Gastrocnemius medialis (tissue), 4 donors: ENCODE results near the gene USH2A. TPM values are rescaled to one million over a fixed set of nuclear protein-coding genes. Genes with fewer than 3 reads are reported as not detected.

Experiments used
- ATAC-seq, 2 donors: fragments of 150-250 bp; one replicate each; pipeline ENCODE4 v1.9.1; 2016
- DNase-seq, 2 donors: peaks; one replicate each; pipeline ENCODE4 v3.0.0-alpha.2; 2019
- H3K27ac ChIP-seq, 4 donors: fragments of 200-600 bp; sonication (generic); 1 replicate in 1 of 4; 2 replicates in 3 of 4; pipeline ENCODE4 v1.5.1; 2016 to 2018; ENCODE audit warnings: mild to moderate bottlenecking in 2 of 4, moderate library complexity in 1 of 4
- H3K27me3 ChIP-seq, 3 donors: fragments of 200-600 bp; sonication (generic) in 2 of 3; 1 replicate in 1 of 3; 2 replicates in 2 of 3; pipeline versions ENCODE4 v1.5.1 to v1.6.0; 2016 to 2019; ENCODE audit warnings: mild to moderate bottlenecking in 1 of 3, moderate library complexity in 1 of 3
- H3K36me3 ChIP-seq, 2 donors: fragments of 200-600 bp; sonication (generic) in 1 of 2; one replicate each; pipeline ENCODE4 v1.5.1; 2017 to 2018
- H3K4me1 ChIP-seq, 2 donors: fragments of 200-600 bp; sonication (generic) in 1 of 2; one replicate each; pipeline ENCODE4 v1.5.1; 2016 to 2017; ENCODE audit warnings: mild to moderate bottlenecking in 2 of 2
- H3K4me3 ChIP-seq, 4 donors: fragments of 200-600 bp; sonication (generic) in 3 of 4; 1 replicate in 1 of 4; 2 replicates in 3 of 4; pipeline ENCODE4 v1.5.1; 2016 to 2019; ENCODE audit warnings: mild to moderate bottlenecking in 2 of 4
- H3K9me3 ChIP-seq, 3 donors: fragments of 200-600 bp; sonication (generic) in 2 of 3; 1 replicate in 1 of 3; 2 replicates in 2 of 3; pipeline ENCODE4 v1.5.1; 2016 to 2019
- POLR2A ChIP-seq, 2 donors: fragments of 450-650 bp; IDR thresholded peaks; one replicate each; pipeline ENCODE4 v1.6.1; 2017; ENCODE audit warnings: antibody characterized with exemption in 2 of 2, mild to moderate bottlenecking in 2 of 2, moderate library complexity in 2 of 2
- in situ Hi-C, 4 donors: fragments of 200-750 bp; cut with MboI; loops; one replicate each; pipeline versions ENCODE4 v1.15.0 to v1.8.0; 2017; ENCODE audit warnings: low sequenced_read_pairs in 4 of 4
- intact Hi-C: fragments of 100-400 bp; cut with DNase I; formaldehyde crosslinking; loops from one replicate; pipeline ENCODE4 v1.15.1; 2023; ENCODE audit warnings: low total_unique reads
- total RNA-seq, 4 donors: library from RNA; depleted of rRNA; stranded (reverse); fragments of >200 nt; gene quantifications; one replicate each; pipeline versions ENCODE4 v1.1.0 to v1.2.3, GENCODE V29; 2016
- TF ChIP-seq, protein P1 (sequence below), 5 experiments: fragments of 450-650 bp in 3 of 5; fragments of 200-600 bp in 2 of 5; sonication (generic) in 2 of 5; IDR thresholded peaks in 4 of 5; conservative IDR thresholded peaks in 1 of 5; 1 replicate in 4 of 5; 2 replicates in 1 of 5; pipeline ENCODE4 v1.5.1; 2016 to 2019; ENCODE audit warnings: antibody characterized with exemption in 5 of 5, mild to moderate bottlenecking in 3 of 5, moderate library complexity in 3 of 5

USH2A gene
- total RNA-seq, 4 donors from 2014 or later: 0.02 TPM; not detected in 3

DNA sequence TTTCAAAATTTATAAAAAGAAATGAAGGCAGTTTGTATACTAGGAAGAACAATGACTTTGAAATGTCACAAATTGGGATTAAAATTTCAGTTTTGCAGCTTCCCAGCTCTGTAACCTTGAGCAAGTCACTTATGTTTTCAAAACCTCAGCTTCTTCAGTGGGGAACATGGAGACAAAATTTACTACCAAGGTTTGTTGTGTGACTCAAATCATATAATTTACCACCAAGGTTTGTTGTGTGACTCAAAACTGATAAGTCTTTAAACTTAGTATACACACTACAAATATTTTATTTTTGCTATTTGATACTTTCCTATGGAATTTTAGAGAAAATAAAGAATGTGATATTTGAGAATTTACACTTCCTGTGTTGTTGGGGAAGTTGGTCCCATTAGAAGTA lies 636.3 kb downstream of the USH2A start:
- no peak for ATAC-seq
- Histone ChIP-seq H3K36me3 (no peaks in the 10 kb centered on the region), H3K4me3 (no peak overlapping the region), H3K4me1 (no peaks in the 10 kb centered on the region), H3K27ac (no peak overlapping the region), H3K9me3 (no peaks in the 10 kb centered on the region), H3K27me3 (no peaks in the 10 kb centered on the region)
- in situ Hi-C loops (no loop called here), intact Hi-C loops (no loop called here)
- DNase-seq: no peak
- no peak for TF ChIP-seq POLR2A (IDR thresholded peaks at IDR 0.05)
- TF ChIP-seq, protein P1, sequence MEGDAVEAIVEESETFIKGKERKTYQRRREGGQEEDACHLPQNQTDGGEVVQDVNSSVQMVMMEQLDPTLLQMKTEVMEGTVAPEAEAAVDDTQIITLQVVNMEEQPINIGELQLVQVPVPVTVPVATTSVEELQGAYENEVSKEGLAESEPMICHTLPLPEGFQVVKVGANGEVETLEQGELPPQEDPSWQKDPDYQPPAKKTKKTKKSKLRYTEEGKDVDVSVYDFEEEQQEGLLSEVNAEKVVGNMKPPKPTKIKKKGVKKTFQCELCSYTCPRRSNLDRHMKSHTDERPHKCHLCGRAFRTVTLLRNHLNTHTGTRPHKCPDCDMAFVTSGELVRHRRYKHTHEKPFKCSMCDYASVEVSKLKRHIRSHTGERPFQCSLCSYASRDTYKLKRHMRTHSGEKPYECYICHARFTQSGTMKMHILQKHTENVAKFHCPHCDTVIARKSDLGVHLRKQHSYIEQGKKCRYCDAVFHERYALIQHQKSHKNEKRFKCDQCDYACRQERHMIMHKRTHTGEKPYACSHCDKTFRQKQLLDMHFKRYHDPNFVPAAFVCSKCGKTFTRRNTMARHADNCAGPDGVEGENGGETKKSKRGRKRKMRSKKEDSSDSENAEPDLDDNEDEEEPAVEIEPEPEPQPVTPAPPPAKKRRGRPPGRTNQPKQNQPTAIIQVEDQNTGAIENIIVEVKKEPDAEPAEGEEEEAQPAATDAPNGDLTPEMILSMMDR (IDR thresholded peaks at IDR 0.05 in 4 of 5, conservative IDR thresholded peaks at IDR 0.05 in 1 of 5): no peak

DNA sequence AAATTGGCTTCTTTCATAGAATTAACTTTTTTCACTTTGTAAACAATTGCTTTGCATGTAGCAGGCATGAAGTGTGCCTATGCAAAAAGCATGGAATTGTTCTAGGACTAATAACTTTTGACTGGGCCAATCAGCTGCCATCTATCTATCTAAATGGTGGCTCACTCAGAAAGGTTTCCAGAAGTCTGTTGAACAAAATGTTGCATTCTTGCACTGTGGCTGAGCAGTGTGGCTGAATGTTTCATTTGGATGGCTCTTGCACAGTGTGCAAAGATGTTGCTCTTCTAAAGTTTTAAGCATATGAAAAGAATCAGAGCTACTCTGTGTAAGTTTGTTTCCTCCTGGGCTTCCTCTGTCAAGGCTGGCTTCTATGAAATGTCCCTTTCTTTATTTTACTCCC lies 642.6 kb downstream of the USH2A start:
- Histone ChIP-seq H3K27ac (no peak overlapping the region), H3K36me3 (no peaks in the 10 kb centered on the region), H3K27me3 (no peaks in the 10 kb centered on the region), H3K9me3 (no peaks in the 10 kb centered on the region), H3K4me1 (no peaks in the 10 kb centered on the region), H3K4me3 (no peak overlapping the region)
- intact Hi-C loops (no loop called here), in situ Hi-C loops (no loop called here)
- ATAC-seq (no peak), DNase-seq (no peak)
- TF ChIP-seq, protein P1 (IDR thresholded peaks at IDR 0.05 in 4 of 5, conservative IDR thresholded peaks at IDR 0.05 in 1 of 5): no peak
- no peak for TF ChIP-seq POLR2A (IDR thresholded peaks at IDR 0.05)

DNA sequence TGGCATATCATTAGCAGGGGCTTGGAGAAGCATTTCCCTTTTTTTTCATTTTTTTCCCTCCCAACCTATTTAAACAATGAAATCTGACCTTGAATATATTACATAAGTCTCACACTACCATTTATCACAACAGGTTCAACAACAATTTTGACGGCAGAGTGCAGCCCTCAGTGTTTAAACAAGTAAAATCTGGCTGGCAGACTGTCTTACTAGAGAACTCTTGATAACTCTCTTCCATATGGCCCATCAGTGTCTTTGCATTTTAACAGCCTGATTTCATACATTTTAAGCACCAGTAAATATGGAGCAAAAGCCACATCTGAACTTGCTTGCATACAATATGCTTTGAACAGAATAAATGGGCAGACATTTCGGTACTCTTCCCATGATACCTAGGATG lies 643.1 kb downstream of the USH2A start:
- no peak for DNase-seq
- TF ChIP-seq, protein P1 (IDR thresholded peaks at IDR 0.05 in 4 of 5, conservative IDR thresholded peaks at IDR 0.05 in 1 of 5): no peak
- no peak for TF ChIP-seq POLR2A (IDR thresholded peaks at IDR 0.05)
- Histone ChIP-seq H3K4me1 (no peaks in the 10 kb centered on the region), H3K4me3 (no peak overlapping the region), H3K36me3 (no peaks in the 10 kb centered on the region), H3K27ac (no peak overlapping the region), H3K27me3 (no peaks in the 10 kb centered on the region), H3K9me3 (no peaks in the 10 kb centered on the region)
- no peak for ATAC-seq
- intact Hi-C loops (no loop called here), in situ Hi-C loops (no loop called here)

DNA sequence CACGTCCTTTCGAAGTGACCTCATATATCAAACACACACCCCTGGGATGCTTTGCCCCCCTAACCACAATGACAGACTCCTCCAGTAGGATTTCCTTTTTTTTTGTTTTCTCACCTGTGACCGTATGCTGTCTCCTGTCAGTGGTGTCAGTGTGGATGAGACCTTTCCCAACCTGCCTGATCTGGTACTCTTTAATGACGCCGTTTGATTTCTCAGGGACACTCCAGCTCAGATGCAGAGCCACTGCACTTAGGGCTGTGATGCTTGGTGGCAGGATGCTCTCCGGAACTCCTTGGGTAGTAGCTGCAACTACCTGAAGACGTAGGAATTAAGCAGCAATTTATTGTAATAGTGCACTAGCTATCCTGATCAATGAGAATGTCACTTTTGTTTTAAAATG lies 643.5 kb downstream of the USH2A start:
- no peak for ATAC-seq
- H3K36me3 ChIP-seq: no peaks in the 10 kb centered on the region
- no peak overlapping the region for H3K4me3 ChIP-seq
- H3K27ac ChIP-seq: no peak overlapping the region
- H3K4me1 ChIP-seq: no peaks in the 10 kb centered on the region
- no peak for DNase-seq
- H3K27me3 ChIP-seq: no peaks in the 10 kb centered on the region
- intact Hi-C loops: no loop called here
- TF ChIP-seq POLR2A (IDR thresholded peaks at IDR 0.05): no peak
- H3K9me3 ChIP-seq: no peaks in the 10 kb centered on the region
- in situ Hi-C loops: no loop called here

DNA sequence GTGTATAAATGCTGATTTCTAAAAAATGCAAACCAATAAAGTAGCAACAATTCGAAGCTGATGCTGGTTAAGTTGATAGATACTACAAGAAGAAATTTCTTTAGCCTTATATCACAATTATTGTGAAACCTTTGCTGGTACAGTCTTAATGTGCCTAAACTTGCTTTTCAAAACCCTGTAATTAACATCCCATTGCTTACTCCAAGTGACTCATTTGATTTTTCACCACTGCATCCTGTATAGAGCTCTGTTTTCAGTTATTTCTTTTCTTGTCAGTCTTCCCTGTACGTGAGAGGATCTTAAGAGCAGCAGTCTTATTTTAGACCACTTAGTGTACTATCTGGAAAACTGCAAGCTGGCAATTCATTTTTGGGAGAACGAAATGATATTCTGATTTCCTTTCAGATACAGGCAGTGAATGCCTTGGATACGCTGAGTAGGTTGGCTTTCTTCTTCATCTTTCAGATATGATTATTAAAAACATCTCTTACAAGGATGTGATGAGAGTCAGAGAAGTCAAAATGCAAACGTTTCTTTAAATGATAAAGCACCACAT lies 645.8 kb downstream of the USH2A start:
- no peak overlapping the region for H3K4me3 ChIP-seq
- no peaks in the 10 kb centered on the region for H3K36me3 ChIP-seq
- TF ChIP-seq, protein P1 (IDR thresholded peaks at IDR 0.05 in 4 of 5, conservative IDR thresholded peaks at IDR 0.05 in 1 of 5): no peak
- TF ChIP-seq POLR2A (IDR thresholded peaks at IDR 0.05): no peak
- H3K4me1 ChIP-seq: no peaks in the 10 kb centered on the region
- no peaks in the 10 kb centered on the region for H3K9me3 ChIP-seq
- intact Hi-C loops: no loop called here
- DNase-seq: no peak
- ATAC-seq: no peak
- in situ Hi-C loops: no loop called here
- H3K27me3 ChIP-seq: no peaks in the 10 kb centered on the region
- H3K27ac ChIP-seq: no peak overlapping the region
